Measurements from ENCODE around the gene PLA2G2D. TPM values are rescaled to one million over a fixed set of nuclear protein-coding genes. Genes with fewer than 3 reads are reported as not detected.
A peak's percentile ranks its signal among the peaks of the same experiment; 100 is the strongest.

The PLA2G2D gene
- total and polyA plus RNA-seq, 9 of the 15 experiments (the other 6 are each of a cell fraction or from before 2014, with no cell fraction given) = not detected

- Histone ChIP-seq H3K4me1 (replicated peaks in 1 of 2; ENCODE audit: control insufficient read depth in 2 of 2, insufficient read depth in 2 of 2, low read length in 2 of 2) (peaks cover 0 to 26% of the 10 kb centered on the region in 2 experiments; a peak in 3 of 5 replicates), H3K4me3 (peak overlapping the region; percentile 12; the same call in 1 of the 2 replicates), H3K27ac (ENCODE audit: extremely low read depth, low read depth, low read length) (no peak overlapping the region), H3K9me3 (replicated peaks; ENCODE audit: control insufficient read depth, insufficient read depth, low read depth, low read length) (no peaks in the 10 kb centered on the region), H3K9me1 (ENCODE audit: control insufficient read depth, insufficient read depth, low read length) (no peaks in the 10 kb centered on the region), H3K36me3 (ENCODE audit: control insufficient read depth, insufficient read depth, low read length) (no peaks in the 10 kb centered on the region), H3K79me2 (ENCODE audit: control insufficient read depth, insufficient read depth, low read length) (no peaks in the 10 kb centered on the region), H3K27me3 (ENCODE audit: control insufficient read depth in 2 of 2, insufficient read depth in 2 of 2, low read length in 2 of 2) (peaks cover 0 to 19% of the 10 kb centered on the region in 2 experiments; a peak in 2 of 5 replicates), H3K4me2 (ENCODE audit: insufficient read depth, low read length) (peak overlapping the region; percentile 59), H4K20me1 (replicated peaks; ENCODE audit: control insufficient read depth, insufficient read depth, low read length) (no peaks in the 10 kb centered on the region), H3K9ac (ENCODE audit: insufficient read depth in 1 of 2, low read depth in 2 of 2, low read length in 2 of 2) (peak overlapping the region in 1 of 2 experiments; percentile 82; a peak in 2 of 4 replicates), H2AFZ (ENCODE audit: low read depth, low read length) (peak overlapping the region; percentile 87)
- in situ Hi-C loops (cut with MboI) = loop anchor here (5.0 kb wide), 1 partner anchor 240 kb away; no protein-coding TSS in a partner anchor
- CTCF ChIA-PET (ENCODE audit: low intra/inter-chr PET ratio) = interaction anchor here (1.2 to 3.0 kb wide), 4 partner anchors 51 to 390 kb away, joined by 6 to 24 read pairs (median 20); no protein-coding TSS in a partner anchor
- intact Hi-C loops (cut with micrococcal nuclease) = loop anchor here (1.0 to 2.0 kb wide), 3 partner anchors 51 to 234 kb away; no protein-coding TSS in a partner anchor
- POLR2A ChIA-PET = interaction anchor here (0.6 to 1.2 kb wide), 4 partner anchors 10 to 36 kb away, joined by 3 to 5 read pairs (median 3); no protein-coding TSS in a partner anchor
- FAIRE-seq (peak; percentile 85), ATAC-seq (peak; percentile 98), DNase-seq (ENCODE audit: extremely low read depth in 1 of 4, low spot score in 3 of 4) (peak; percentile 88 to 98 (median 96))
- 14% methylated on average over 28 of the region's 29 CpGs for WGBS (ENCODE audit: insufficient coverage, low coverage, missing lambda C conversion rate)
- no TSS peak for BruUV-seq (replicated peaks)
- TF ChIP-seq MAZ (CRISPR knock-in tag; conservative IDR thresholded peaks at IDR 0.05 in 1 of 2, IDR thresholded peaks at IDR 0.05 in 1 of 2) (peak; percentile 85 to 94), SMAD3 (CRISPR knock-in tag; conservative IDR thresholded peaks at IDR 0.05) (no peak), IRF9 (tag; IDR thresholded peaks at IDR 0.05) (no peak), RBFOX2 (IDR thresholded peaks at IDR 0.05; ENCODE audit: low read depth, low read length) (peak; percentile 59), MLX (CRISPR knock-in tag; conservative IDR thresholded peaks at IDR 0.05) (no peak), HOMEZ (CRISPR knock-in tag; IDR thresholded peaks at IDR 0.05) (no peak), KLF10 (CRISPR knock-in tag; IDR thresholded peaks at IDR 0.05) (no peak), YY1 (IDR thresholded peaks at IDR 0.05; ENCODE audit: borderline replicate concordance in 1 of 3, control insufficient read depth in 1 of 3, extremely low read depth in 1 of 3, insufficient read depth in 3 of 3, insufficient read length in 1 of 3, insufficient replicate concordance in 2 of 3, low read depth in 1 of 3, low read length in 2 of 3) (peak in 1 of 3 experiments; percentile 36), ZNF143 (CRISPR knock-in tag; IDR thresholded peaks at IDR 0.05) (0 out of 2 replicates have a peak, but pooled peaks have one; percentile 13), USF2 (CRISPR knock-in tag; IDR thresholded peaks at IDR 0.05) (no peak), VEZF1 (CRISPR knock-in tag; IDR thresholded peaks at IDR 0.05) (peak; percentile 86), XRCC3 (IDR thresholded peaks at IDR 0.05) (no peak)
Measured at GRCh38 chr1:20151906-20152598, 32.7 kb upstream of the PLA2G2D start.
